Measurements from ENCODE around the gene ST3GAL3. TPM values are rescaled to one million over a fixed set of nuclear protein-coding genes. Genes with fewer than 3 reads are reported as not detected.

ST3GAL3 gene
- total and polyA plus RNA-seq, 2 of the 13 experiments (the other 11 are each of a cell fraction or from before 2014, with no cell fraction given), result 5.1 to 8.1 TPM

DNA sequence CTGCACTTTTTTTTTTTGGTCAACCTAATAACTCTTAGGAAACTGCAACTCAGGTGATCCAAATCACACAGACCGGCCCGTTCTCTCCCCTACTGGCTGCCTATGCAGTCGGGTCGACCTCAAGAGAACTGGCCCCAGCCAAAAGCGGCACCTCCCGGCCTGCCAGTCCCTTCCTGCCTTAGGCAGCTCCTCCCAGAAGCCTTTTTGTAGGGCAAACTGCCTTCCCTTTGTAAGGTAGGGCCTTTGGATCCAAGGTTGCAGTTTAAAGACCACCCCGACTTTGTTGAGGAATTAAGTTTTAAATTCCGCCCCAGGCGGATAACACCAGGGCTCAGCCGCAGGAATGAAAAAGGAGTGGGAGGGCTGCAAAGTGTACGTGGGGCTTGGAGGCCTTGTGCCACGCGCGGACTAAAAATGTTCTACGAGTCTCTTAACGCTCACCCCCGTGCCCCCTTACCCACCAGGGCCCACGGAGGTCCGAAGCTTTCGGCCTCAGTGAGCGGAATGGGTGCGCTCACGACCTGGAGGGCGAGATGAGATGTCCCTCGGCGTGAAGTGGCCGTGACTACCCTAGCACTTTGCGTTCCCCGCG, 642 bp upstream of the ST3GAL3 start (continued):
- TF ChIP-seq, protein P1, sequence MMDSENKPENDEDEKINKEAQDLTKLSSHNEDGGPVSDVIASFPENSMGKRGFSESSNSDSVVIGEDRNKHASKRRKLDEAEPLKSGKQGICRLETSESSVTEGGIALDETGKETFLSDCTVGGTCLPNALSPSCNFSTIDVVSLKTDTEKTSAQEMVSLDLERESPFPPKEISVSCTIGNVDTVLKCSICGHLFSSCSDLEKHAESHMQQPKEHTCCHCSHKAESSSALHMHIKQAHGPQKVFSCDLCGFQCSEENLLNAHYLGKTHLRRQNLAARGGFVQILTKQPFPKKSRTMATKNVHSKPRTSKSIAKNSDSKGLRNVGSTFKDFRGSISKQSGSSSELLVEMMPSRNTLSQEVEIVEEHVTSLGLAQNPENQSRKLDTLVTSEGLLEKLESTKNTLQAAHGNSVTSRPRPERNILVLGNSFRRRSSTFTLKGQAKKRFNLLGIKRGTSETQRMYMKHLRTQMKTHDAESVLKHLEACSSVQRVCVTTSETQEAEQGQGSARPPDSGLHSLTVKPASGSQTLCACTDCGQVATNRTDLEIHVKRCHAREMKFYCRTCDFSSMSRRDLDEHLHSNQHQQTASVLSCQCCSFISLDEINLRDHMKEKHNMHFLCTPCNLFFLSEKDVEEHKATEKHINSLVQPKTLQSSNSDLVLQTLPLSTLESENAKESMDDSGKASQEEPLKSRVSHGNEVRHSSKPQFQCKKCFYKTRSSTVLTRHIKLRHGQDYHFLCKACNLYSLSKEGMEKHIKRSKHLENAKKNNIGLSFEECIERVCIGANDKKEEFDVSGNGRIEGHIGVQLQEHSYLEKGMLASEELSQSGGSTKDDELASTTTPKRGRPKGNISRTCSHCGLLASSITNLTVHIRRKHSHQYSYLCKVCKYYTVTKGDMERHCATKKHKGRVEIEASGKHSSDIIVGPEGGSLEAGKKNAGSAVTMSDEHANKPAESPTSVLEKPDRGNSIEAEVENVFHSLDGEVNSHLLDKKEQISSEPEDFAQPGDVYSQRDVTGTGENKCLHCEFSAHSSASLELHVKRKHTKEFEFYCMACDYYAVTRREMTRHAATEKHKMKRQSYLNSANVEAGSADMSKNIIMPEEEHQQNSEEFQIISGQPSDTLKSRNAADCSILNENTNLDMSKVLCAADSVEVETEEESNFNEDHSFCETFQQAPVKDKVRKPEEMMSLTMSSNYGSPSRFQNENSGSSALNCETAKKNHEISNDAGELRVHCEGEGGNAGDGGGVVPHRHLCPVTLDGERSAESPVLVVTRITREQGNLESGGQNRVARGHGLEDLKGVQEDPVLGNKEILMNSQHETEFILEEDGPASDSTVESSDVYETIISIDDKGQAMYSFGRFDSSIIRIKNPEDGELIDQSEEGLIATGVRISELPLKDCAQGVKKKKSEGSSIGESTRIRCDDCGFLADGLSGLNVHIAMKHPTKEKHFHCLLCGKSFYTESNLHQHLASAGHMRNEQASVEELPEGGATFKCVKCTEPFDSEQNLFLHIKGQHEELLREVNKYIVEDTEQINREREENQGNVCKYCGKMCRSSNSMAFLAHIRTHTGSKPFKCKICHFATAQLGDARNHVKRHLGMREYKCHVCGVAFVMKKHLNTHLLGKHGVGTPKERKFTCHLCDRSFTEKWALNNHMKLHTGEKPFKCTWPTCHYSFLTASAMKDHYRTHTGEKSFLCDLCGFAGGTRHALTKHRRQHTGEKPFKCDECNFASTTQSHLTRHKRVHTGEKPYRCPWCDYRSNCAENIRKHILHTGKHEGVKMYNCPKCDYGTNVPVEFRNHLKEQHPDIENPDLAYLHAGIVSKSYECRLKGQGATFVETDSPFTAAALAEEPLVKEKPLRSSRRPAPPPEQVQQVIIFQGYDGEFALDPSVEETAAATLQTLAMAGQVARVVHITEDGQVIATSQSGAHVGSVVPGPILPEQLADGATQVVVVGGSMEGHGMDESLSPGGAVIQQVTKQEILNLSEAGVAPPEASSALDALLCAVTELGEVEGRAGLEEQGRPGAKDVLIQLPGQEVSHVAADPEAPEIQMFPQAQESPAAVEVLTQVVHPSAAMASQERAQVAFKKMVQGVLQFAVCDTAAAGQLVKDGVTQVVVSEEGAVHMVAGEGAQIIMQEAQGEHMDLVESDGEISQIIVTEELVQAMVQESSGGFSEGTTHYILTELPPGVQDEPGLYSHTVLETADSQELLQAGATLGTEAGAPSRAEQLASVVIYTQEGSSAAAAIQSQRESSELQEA (CRISPR knock-in tag; IDR thresholded peaks at IDR 0.05; ENCODE audit: not compliant biosample characterization), result no peak
- TF ChIP-seq, protein P2, sequence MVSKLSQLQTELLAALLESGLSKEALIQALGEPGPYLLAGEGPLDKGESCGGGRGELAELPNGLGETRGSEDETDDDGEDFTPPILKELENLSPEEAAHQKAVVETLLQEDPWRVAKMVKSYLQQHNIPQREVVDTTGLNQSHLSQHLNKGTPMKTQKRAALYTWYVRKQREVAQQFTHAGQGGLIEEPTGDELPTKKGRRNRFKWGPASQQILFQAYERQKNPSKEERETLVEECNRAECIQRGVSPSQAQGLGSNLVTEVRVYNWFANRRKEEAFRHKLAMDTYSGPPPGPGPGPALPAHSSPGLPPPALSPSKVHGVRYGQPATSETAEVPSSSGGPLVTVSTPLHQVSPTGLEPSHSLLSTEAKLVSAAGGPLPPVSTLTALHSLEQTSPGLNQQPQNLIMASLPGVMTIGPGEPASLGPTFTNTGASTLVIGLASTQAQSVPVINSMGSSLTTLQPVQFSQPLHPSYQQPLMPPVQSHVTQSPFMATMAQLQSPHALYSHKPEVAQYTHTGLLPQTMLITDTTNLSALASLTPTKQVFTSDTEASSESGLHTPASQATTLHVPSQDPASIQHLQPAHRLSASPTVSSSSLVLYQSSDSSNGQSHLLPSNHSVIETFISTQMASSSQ (IDR thresholded peaks at IDR 0.05; ENCODE audit: low read depth), result no peak
- TF ChIP-seq, protein P2 (CRISPR knock-in tag; IDR thresholded peaks at IDR 0.05; ENCODE audit: borderline replicate concordance), result no peak
- TF ChIP-seq ZNF33B (CRISPR knock-in tag; IDR thresholded peaks at IDR 0.05), result 0 out of 2 replicates have a peak, but pooled peaks have one; percentile 14
- TF ChIP-seq, protein P3, sequence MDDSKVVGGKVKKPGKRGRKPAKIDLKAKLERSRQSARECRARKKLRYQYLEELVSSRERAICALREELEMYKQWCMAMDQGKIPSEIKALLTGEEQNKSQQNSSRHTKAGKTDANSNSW (CRISPR knock-in tag; IDR thresholded peaks at IDR 0.05; ENCODE audit: borderline replicate concordance), result no peak
- no peak for TF ChIP-seq NFKBIZ (CRISPR knock-in tag; IDR thresholded peaks at IDR 0.05)
- TF ChIP-seq, protein P4, sequence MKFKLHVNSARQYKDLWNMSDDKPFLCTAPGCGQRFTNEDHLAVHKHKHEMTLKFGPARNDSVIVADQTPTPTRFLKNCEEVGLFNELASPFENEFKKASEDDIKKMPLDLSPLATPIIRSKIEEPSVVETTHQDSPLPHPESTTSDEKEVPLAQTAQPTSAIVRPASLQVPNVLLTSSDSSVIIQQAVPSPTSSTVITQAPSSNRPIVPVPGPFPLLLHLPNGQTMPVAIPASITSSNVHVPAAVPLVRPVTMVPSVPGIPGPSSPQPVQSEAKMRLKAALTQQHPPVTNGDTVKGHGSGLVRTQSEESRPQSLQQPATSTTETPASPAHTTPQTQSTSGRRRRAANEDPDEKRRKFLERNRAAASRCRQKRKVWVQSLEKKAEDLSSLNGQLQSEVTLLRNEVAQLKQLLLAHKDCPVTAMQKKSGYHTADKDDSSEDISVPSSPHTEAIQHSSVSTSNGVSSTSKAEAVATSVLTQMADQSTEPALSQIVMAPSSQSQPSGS (CRISPR knock-in tag; IDR thresholded peaks at IDR 0.05), result no peak
- no peak for TF ChIP-seq ZNF782 (CRISPR knock-in tag; IDR thresholded peaks at IDR 0.05; ENCODE audit: borderline replicate concordance)
- TF ChIP-seq ZC3H4 (CRISPR knock-in tag; IDR thresholded peaks at IDR 0.05; ENCODE audit: borderline replicate concordance), result no peak
- TF ChIP-seq, protein P5, sequence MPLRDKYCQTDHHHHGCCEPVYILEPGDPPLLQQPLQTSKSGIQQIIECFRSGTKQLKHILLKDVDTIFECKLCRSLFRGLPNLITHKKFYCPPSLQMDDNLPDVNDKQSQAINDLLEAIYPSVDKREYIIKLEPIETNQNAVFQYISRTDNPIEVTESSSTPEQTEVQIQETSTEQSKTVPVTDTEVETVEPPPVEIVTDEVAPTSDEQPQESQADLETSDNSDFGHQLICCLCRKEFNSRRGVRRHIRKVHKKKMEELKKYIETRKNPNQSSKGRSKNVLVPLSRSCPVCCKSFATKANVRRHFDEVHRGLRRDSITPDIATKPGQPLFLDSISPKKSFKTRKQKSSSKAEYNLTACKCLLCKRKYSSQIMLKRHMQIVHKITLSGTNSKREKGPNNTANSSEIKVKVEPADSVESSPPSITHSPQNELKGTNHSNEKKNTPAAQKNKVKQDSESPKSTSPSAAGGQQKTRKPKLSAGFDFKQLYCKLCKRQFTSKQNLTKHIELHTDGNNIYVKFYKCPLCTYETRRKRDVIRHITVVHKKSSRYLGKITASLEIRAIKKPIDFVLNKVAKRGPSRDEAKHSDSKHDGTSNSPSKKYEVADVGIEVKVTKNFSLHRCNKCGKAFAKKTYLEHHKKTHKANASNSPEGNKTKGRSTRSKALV (CRISPR knock-in tag; IDR thresholded peaks at IDR 0.05), result 0 out of 2 replicates have a peak, but pooled peaks have one; percentile 28

All from HepG2 (cell line).